ENCODE data around the gene PYGO2.

- TF ChIP-seq CTCF (IDR thresholded peaks at IDR 0.05): no peak
- TF ChIP-seq POLR2A (IDR thresholded peaks at IDR 0.05): no peak
Observed at GRCh38 chr1:154912755-154913154, 48.8 kb downstream of the PYGO2 start.
